WTC11 (cell line): Measurements from ENCODE around the gene LY6G6F. TPM values are rescaled to one million over a fixed set of nuclear protein-coding genes. Genes with fewer than 3 reads are reported as not detected.
A peak's percentile ranks its signal among the peaks of the same experiment; 100 is the strongest.

Experiments used
- ARID4B ChIP-seq: sonication (generic); formaldehyde crosslinking; IDR thresholded peaks from 2 replicates; pipeline ENCODE4 v1.8.0; 2023; ENCODE audit warnings: missing genetic modification reagents, mild to moderate bottlenecking, borderline replicate concordance
- ELF4 ChIP-seq: sonication (generic); formaldehyde crosslinking; IDR thresholded peaks from 2 replicates; pipeline ENCODE4 v1.8.1; 2022; ENCODE audit warnings: low read depth, mild to moderate bottlenecking, moderate library complexity, missing genetic modification reagents
- ESRRA ChIP-seq: sonication (generic); formaldehyde crosslinking; IDR thresholded peaks from 2 replicates; pipeline ENCODE4 v1.8.1; 2022; ENCODE audit warnings: mild to moderate bottlenecking, missing genetic modification reagents, borderline replicate concordance
- JUN ChIP-seq: sonication (generic); formaldehyde crosslinking; IDR thresholded peaks from 2 replicates; pipeline ENCODE4 v1.8.0; 2023; ENCODE audit warnings: mild to moderate bottlenecking, missing genetic modification reagents
- MAX ChIP-seq: sonication (generic); formaldehyde crosslinking; IDR thresholded peaks from 2 replicates; pipeline ENCODE4 v1.8.0; 2022; ENCODE audit warnings: mild to moderate bottlenecking, missing genetic modification reagents
- MLX ChIP-seq: sonication (generic); formaldehyde crosslinking; IDR thresholded peaks from 2 replicates; pipeline ENCODE4 v1.8.1; 2023; ENCODE audit warnings: mild to moderate bottlenecking, missing genetic modification reagents, moderate library complexity
- NFATC4 ChIP-seq: fragments of 250-450 bp; sonication (Bioruptor Pico); IDR thresholded peaks from 2 replicates; pipeline ENCODE4 v1.9.0; 2021; ENCODE audit warnings: mild to moderate bottlenecking
- NR1H2 ChIP-seq: sonication (generic); formaldehyde crosslinking; IDR thresholded peaks from 2 replicates; pipeline ENCODE4 v1.9.0; 2021; ENCODE audit warnings: mild to moderate bottlenecking, moderate library complexity, missing genetic modification reagents
- SMAD3 ChIP-seq: sonication (generic); formaldehyde crosslinking; IDR thresholded peaks from 2 replicates; pipeline ENCODE4 v1.8.0; 2022; ENCODE audit warnings: missing genetic modification reagents, mild to moderate bottlenecking, borderline replicate concordance
- SMAD4 ChIP-seq: sonication (generic); formaldehyde crosslinking; IDR thresholded peaks from 2 replicates; pipeline ENCODE4 v1.8.0; 2022; ENCODE audit warnings: mild to moderate bottlenecking, missing genetic modification reagents
- SOX15 ChIP-seq: fragments of 250-450 bp; sonication (Bioruptor Pico); IDR thresholded peaks from 2 replicates; pipeline ENCODE4 v1.9.0; 2021; ENCODE audit warnings: mild to moderate bottlenecking
- SP1 ChIP-seq: sonication (generic); formaldehyde crosslinking; conservative IDR thresholded peaks from 2 replicates; pipeline ENCODE4 v1.8.1; 2022; ENCODE audit warnings: missing genetic modification reagents
- ZBTB21 ChIP-seq: sonication (generic); formaldehyde crosslinking; IDR thresholded peaks from 2 replicates; pipeline ENCODE4 v1.8.1; 2023; ENCODE audit warnings: mild to moderate bottlenecking, missing genetic modification reagents, borderline replicate concordance
- ZMAT4 ChIP-seq: fragments of 250-450 bp; sonication (Bioruptor Pico); IDR thresholded peaks from 2 replicates; pipeline ENCODE4 v1.9.0; 2021; ENCODE audit warnings: mild to moderate bottlenecking
- ZNF121 ChIP-seq: sonication (generic); formaldehyde crosslinking; IDR thresholded peaks from 2 replicates; pipeline ENCODE4 v1.8.0; 2023; ENCODE audit warnings: missing genetic modification reagents
- ZNF219 ChIP-seq: sonication (generic); formaldehyde crosslinking; IDR thresholded peaks from 2 replicates; pipeline ENCODE4 v1.8.0; 2023; ENCODE audit warnings: missing genetic modification reagents, mild to moderate bottlenecking, borderline replicate concordance
- ZNF232 ChIP-seq: sonication (generic); formaldehyde crosslinking; IDR thresholded peaks from 2 replicates; pipeline ENCODE4 v1.8.0; 2022; ENCODE audit warnings: mild to moderate bottlenecking, missing genetic modification reagents
- ZNF317 ChIP-seq: sonication (generic); formaldehyde crosslinking; IDR thresholded peaks from 2 replicates; pipeline ENCODE4 v1.8.1; 2023; ENCODE audit warnings: low read depth, mild to moderate bottlenecking, moderate library complexity, missing genetic modification reagents, borderline replicate concordance
- ZNF532 ChIP-seq: fragments of 250-450 bp; sonication (Bioruptor Pico); IDR thresholded peaks from 2 replicates; pipeline ENCODE4 v1.9.0; 2021; ENCODE audit warnings: mild to moderate bottlenecking, borderline replicate concordance
- total RNA-seq: library from RNA; stranded (reverse); gene quantifications from 3 replicates; pipeline ENCODE4 v1.2.3, GENCODE V29; 2021
- TF ChIP-seq, protein P1 (sequence below): sonication (generic); formaldehyde crosslinking; IDR thresholded peaks from 2 replicates; pipeline ENCODE4 v1.8.0; 2023; ENCODE audit warnings: missing genetic modification reagents
- TF ChIP-seq, protein P2 (sequence below): sonication (generic); formaldehyde crosslinking; IDR thresholded peaks from 2 replicates; pipeline ENCODE4 v1.8.0; 2022; ENCODE audit warnings: missing genetic modification reagents
- TF ChIP-seq, protein P3 (sequence below): fragments of 250-450 bp; sonication (Bioruptor Pico); IDR thresholded peaks from 2 replicates; pipeline ENCODE4 v1.9.0; 2021; ENCODE audit warnings: moderate library complexity, mild to moderate bottlenecking, inconsistent platforms, borderline replicate concordance

Gene LY6G6F
- total RNA-seq, 1 experiment from 2014 or later = not detected

DNA sequence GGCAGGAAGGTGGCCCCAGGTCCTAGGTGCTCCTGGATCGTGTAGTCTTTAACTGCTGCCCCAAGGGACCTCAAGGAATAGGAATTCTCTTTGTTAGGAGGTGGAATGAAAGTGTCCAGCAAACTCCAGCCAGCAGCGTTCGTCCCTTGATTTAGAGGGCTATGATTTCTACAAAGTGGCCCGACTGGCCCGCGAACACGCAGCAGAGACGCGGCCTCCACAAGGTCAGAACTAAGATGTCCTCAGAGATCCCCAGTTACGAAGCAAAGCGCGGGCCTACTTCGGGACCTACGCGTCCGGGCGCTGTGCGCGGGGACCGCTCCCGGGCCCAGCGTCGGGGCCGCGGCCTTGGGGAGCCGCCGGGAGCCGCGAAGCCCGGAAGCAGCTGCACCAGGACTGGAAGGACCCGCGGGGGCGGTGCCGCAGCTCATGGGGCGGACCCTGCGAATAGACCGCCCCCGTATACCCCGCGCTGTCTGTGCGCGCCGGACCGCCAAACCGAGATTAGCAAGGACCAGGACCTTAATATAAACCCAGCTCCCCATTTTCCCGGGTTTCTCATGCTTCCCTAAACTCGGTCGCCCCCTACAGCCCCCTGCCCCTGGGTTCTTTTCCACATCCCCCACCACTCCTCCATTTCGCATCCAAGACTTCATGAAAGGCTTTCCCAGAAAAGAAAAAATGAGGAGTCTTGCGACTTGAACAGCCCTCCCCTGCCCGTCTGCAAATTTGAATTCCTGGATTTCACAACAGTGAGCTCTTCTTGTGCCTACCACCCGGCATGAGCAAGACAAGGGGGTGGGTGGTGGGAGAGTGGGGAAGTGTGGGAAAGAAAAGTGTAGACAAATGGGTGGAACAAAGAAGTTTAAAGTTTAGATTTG, 46.0 kb upstream of the LY6G6F start, which contains the start of gene C6orf47 (continued):
- TF ChIP-seq SP1 (peak; percentile 75), MAX (peak; percentile 63; the same call in 1 of the 2 replicates), ZBTB21 (CRISPR knock-in tag) (no peak), ELF4 (CRISPR knock-in tag) (no peak), ZNF121 (CRISPR knock-in tag) (no peak), NR1H2 (CRISPR knock-in tag) (no peak), ZNF232 (CRISPR knock-in tag) (0 out of 2 replicates have a peak, but pooled peaks have one; percentile 8), NFATC4 (CRISPR knock-in tag) (peak; percentile 81), SMAD3 (no peak; the same call in 1 of the 2 replicates), ARID4B (peak; percentile 87), ZNF219 (no peak), ZNF532 (CRISPR knock-in tag) (0 out of 2 replicates have a peak, but pooled peaks have one; percentile 18), ZMAT4 (CRISPR knock-in tag) (peak; percentile 72), SOX15 (CRISPR knock-in tag) (no peak), JUN (no peak; the same call in 1 of the 2 replicates), SMAD4 (CRISPR knock-in tag) (no peak), ESRRA (peak; percentile 86), MLX (CRISPR knock-in tag) (no peak), ZNF317 (CRISPR knock-in tag) (peak; percentile 42; the same call in 1 of the 2 replicates)
- TF ChIP-seq, protein P1, sequence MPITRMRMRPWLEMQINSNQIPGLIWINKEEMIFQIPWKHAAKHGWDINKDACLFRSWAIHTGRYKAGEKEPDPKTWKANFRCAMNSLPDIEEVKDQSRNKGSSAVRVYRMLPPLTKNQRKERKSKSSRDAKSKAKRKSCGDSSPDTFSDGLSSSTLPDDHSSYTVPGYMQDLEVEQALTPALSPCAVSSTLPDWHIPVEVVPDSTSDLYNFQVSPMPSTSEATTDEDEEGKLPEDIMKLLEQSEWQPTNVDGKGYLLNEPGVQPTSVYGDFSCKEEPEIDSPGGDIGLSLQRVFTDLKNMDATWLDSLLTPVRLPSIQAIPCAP (CRISPR knock-in tag) = no peak
- TF ChIP-seq, protein P2, sequence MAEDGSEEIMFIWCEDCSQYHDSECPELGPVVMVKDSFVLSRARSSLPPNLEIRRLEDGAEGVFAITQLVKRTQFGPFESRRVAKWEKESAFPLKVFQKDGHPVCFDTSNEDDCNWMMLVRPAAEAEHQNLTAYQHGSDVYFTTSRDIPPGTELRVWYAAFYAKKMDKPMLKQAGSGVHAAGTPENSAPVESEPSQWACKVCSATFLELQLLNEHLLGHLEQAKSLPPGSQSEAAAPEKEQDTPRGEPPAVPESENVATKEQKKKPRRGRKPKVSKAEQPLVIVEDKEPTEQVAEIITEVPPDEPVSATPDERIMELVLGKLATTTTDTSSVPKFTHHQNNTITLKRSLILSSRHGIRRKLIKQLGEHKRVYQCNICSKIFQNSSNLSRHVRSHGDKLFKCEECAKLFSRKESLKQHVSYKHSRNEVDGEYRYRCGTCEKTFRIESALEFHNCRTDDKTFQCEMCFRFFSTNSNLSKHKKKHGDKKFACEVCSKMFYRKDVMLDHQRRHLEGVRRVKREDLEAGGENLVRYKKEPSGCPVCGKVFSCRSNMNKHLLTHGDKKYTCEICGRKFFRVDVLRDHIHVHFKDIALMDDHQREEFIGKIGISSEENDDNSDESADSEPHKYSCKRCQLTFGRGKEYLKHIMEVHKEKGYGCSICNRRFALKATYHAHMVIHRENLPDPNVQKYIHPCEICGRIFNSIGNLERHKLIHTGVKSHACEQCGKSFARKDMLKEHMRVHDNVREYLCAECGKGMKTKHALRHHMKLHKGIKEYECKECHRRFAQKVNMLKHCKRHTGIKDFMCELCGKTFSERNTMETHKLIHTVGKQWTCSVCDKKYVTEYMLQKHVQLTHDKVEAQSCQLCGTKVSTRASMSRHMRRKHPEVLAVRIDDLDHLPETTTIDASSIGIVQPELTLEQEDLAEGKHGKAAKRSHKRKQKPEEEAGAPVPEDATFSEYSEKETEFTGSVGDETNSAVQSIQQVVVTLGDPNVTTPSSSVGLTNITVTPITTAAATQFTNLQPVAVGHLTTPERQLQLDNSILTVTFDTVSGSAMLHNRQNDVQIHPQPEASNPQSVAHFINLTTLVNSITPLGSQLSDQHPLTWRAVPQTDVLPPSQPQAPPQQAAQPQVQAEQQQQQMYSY = peak; percentile 83
- TF ChIP-seq, protein P3, sequence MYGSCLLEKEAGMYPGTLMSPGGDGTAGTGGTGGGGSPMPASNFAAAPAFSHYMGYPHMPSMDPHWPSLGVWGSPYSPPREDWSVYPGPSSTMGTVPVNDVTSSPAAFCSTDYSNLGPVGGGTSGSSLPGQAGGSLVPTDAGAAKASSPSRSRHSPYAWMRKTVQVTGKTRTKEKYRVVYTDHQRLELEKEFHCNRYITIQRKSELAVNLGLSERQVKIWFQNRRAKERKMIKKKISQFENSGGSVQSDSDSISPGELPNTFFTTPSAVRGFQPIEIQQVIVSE (CRISPR knock-in tag) = no peak
